CD1c-positive myeloid dendritic cell (primary cell): ENCODE results near the gene RAB4B.
"Not testable (repeated sequence)": the region's sequence is repeated elsewhere in the genome, so short reads cannot be mapped to it uniquely, and the experiment has no call there.

Experiments used
- DNase-seq: peaks from one replicate; pipeline ENCODE4 v3.0.0-alpha.2; 2016; ENCODE audit errors: extremely low spot score

The RAB4B gene

GRCh38 chr19:40803857-40804782, 26.1 kb downstream of the RAB4B start:
- DNase-seq, result peak; percentile 41

- no peak for DNase-seq
Measured at GRCh38 chr19:40804783-40805242, 26.8 kb downstream of the RAB4B start.

- DNase-seq, result no peak
Measured at GRCh38 chr19:40805258-40805868, 27.3 kb downstream of the RAB4B start.

- DNase-seq, result peak; percentile 81
Measured at GRCh38 chr19:40806423-40807146, 28.5 kb downstream of the RAB4B start.

- no peak for DNase-seq
Measured at GRCh38 chr19:40807147-40808020, 29.3 kb downstream of the RAB4B start.

- no peak for DNase-seq
Measured at GRCh38 chr19:40808021-40808325, 29.9 kb downstream of the RAB4B start.

GRCh38 chr19:40808497-40808896, 30.4 kb downstream of the RAB4B start:
- DNase-seq, result no peak

GRCh38 chr19:40809358-40810086, 31.5 kb downstream of the RAB4B start:
- no peak for DNase-seq

- DNase-seq, result no peak
Measured at GRCh38 chr19:40810160-40810559, 32.1 kb downstream of the RAB4B start.

GRCh38 chr19:40810649-40811408, 32.8 kb downstream of the RAB4B start:
- DNase-seq, result peak; percentile 60

GRCh38 chr19:40811478-40812341, 33.7 kb downstream of the RAB4B start:
- DNase-seq, result no peak

GRCh38 chr19:40812571-40812970, 34.5 kb downstream of the RAB4B start:
- not testable (repeated sequence) for DNase-seq

GRCh38 chr19:40813182-40813581, 35.1 kb downstream of the RAB4B start:
- DNase-seq, result no peak

GRCh38 chr19:40815223-40815622, 37.2 kb downstream of the RAB4B start:
- no peak for DNase-seq

- peak; percentile 53 for DNase-seq
Measured at GRCh38 chr19:40818480-40819399, 40.7 kb downstream of the RAB4B start.

GRCh38 chr19:40819479-40820234, 41.6 kb downstream of the RAB4B start:
- DNase-seq, result peak; percentile 79

- DNase-seq, result no peak
Measured at GRCh38 chr19:40822161-40822560, 44.1 kb downstream of the RAB4B start.
